K562 (cell line): ENCODE measurements around the gene ZNF740. TPM values are rescaled to one million over a fixed set of nuclear protein-coding genes. Genes with fewer than 3 reads are reported as not detected.
A peak's percentile ranks its signal among the peaks of the same experiment; 100 is the strongest.

Experiments used
- ATAC-seq: fragments of 200-7000 bp; cut with Tn5 transposase; 3 replicates; pipeline ENCODE4 v1.9.1; 2020; ENCODE audit warnings: moderate library complexity
- BruUV-seq: library from RNA; stranded (reverse); fragments of 400-500 nt; replicated peaks from 2 replicates; lab custom pipeline; 2021; lab: Mats Ljungman, UMichigan
- CTCF ChIA-PET: fragments of 300-600 bp; formaldehyde crosslinking; extraction: SDS; loops from one replicate; lab custom pipeline; 2021; ENCODE audit warnings: low intra/inter-chr PET ratio; lab: Yijun Ruan, JAX
- POLR2A ChIA-PET: fragments of 300-600, 350-650 bp; sonication (Branson Sonifier 250); formaldehyde crosslinking; extraction: SDS; loops from one replicate; lab custom pipeline; 2021; ENCODE audit warnings: antibody characterized with exemption, inconsistent platforms; lab: Yijun Ruan, JAX
- DNase-seq, 4 experiments: peaks; one replicate each; pipeline versions ENCODE4 v3.0.0 to v3.0.0-alpha.2; 2011 to 2018; ENCODE audit warnings: low spot score in 3 of 4, mixed read lengths in 3 of 4; ENCODE audit errors: extremely low read depth in 1 of 4
- FAIRE-seq: peaks from 2 replicates; lab custom pipeline; 2011; peaks lifted over from hg19 to GRCh38; lab: Jason Lieb, UNC
- H2AFZ ChIP-seq: 2 replicates; pipeline ENCODE4 v1.6.0; 2011; ENCODE audit warnings: low read depth, low read length, control low read depth, inconsistent platforms
- H3K27ac ChIP-seq: fragments of 200-600 bp; 3 replicates; pipeline ENCODE4 v1.8.0; 2011; ENCODE audit warnings: low read depth, mild to moderate bottlenecking, control low read depth, inconsistent platforms, low read length, moderate library complexity, mixed read lengths; ENCODE audit errors: extremely low read depth
- H3K27me3 ChIP-seq, 2 experiments: fragments of 300-600 bp in 1 of 2; 2 replicates in 1 of 2; 3 replicates in 1 of 2; pipeline versions ENCODE4 v1.6.0 to v1.8.0; 2011; ENCODE audit warnings: inconsistent platforms in 2 of 2, low read length in 2 of 2, mild to moderate bottlenecking in 1 of 2, mixed read lengths in 1 of 2, moderate library complexity in 1 of 2; ENCODE audit not compliant: control insufficient read depth in 2 of 2, insufficient read depth in 2 of 2
- H3K36me3 ChIP-seq: fragments of 300-600 bp; 3 replicates; pipeline ENCODE4 v1.8.0; 2011; ENCODE audit warnings: mild to moderate bottlenecking, low read length, inconsistent platforms; ENCODE audit not compliant: control insufficient read depth, insufficient read depth
- H3K4me1 ChIP-seq, 2 experiments: fragments of 200-600 bp in 1 of 2; replicated peaks in 1 of 2; 2 replicates in 1 of 2; 3 replicates in 1 of 2; pipeline versions ENCODE4 v1.5.1 to v1.8.0; 2011; ENCODE audit warnings: inconsistent platforms in 2 of 2, low read length in 2 of 2, mild to moderate bottlenecking in 1 of 2, mixed read lengths in 1 of 2, moderate library complexity in 1 of 2; ENCODE audit not compliant: control insufficient read depth in 2 of 2, insufficient read depth in 2 of 2
- H3K4me2 ChIP-seq: 2 replicates; pipeline ENCODE4 v1.6.1; 2011; ENCODE audit warnings: low read length, control low read depth, inconsistent platforms, mixed read lengths; ENCODE audit not compliant: insufficient read depth
- H3K4me3 ChIP-seq: fragments of 200-600 bp; sonication (generic), shearing (Covaris generic); 2 replicates; pipeline ENCODE4 v1.5.1; 2016; ENCODE audit warnings: control low read depth, inconsistent platforms
- H3K79me2 ChIP-seq: fragments of 200-600 bp; 3 replicates; pipeline ENCODE4 v1.8.0; 2011; ENCODE audit warnings: low read length, inconsistent platforms; ENCODE audit not compliant: control insufficient read depth, insufficient read depth
- H3K9ac ChIP-seq, 2 experiments: 2 replicates each; pipeline versions ENCODE4 v1.6.0 to v1.6.1; 2011; ENCODE audit warnings: low read depth in 2 of 2, low read length in 2 of 2, control low read depth in 1 of 2, inconsistent platforms in 1 of 2, mild to moderate bottlenecking in 1 of 2, mixed read lengths in 1 of 2; ENCODE audit not compliant: insufficient read depth in 1 of 2
- H3K9me1 ChIP-seq: one replicate; pipeline ENCODE4 v1.6.0; 2011; ENCODE audit warnings: inconsistent platforms, mild to moderate bottlenecking, low read length, moderate library complexity; ENCODE audit not compliant: control insufficient read depth, insufficient read depth
- H3K9me3 ChIP-seq: replicated peaks from 2 replicates; pipeline ENCODE4 v1.5.1; 2011; ENCODE audit warnings: low read depth, low read length, inconsistent platforms; ENCODE audit not compliant: control insufficient read depth, insufficient read depth
- H4K20me1 ChIP-seq: replicated peaks from 2 replicates; pipeline ENCODE4 v1.6.1; 2011; ENCODE audit warnings: low read length, inconsistent platforms, mixed read lengths; ENCODE audit not compliant: control insufficient read depth, insufficient read depth
- HNRNPLL ChIP-seq: fragments of 200-400 bp; formaldehyde crosslinking; IDR thresholded peaks from 2 replicates; pipeline ENCODE4 v1.6.1; 2017; ENCODE audit warnings: low read length, low read depth, mild to moderate bottlenecking; ENCODE audit not compliant: poor library complexity, severe bottlenecking
- RBM17 ChIP-seq: fragments of 200-400 bp; formaldehyde crosslinking; IDR thresholded peaks from 2 replicates; pipeline ENCODE4 v1.6.1; 2017; ENCODE audit warnings: low read depth, mild to moderate bottlenecking, low read length, borderline replicate concordance
- ZNF263 ChIP-seq: sonication (generic); formaldehyde crosslinking; IDR thresholded peaks from 2 replicates; pipeline ENCODE4 v1.8.0; 2022; ENCODE audit warnings: mild to moderate bottlenecking, missing genetic modification reagents, borderline replicate concordance
- WGBS: fragments of 100-300 bp; shearing (Covaris generic); methylation state at CpG from one replicate; pipeline ENCODE4 v1.1.6; 2016; ENCODE audit warnings: low coverage, mixed read lengths; ENCODE audit not compliant: insufficient coverage; ENCODE audit errors: missing lambda C conversion rate; 5-methylcytosine and 5-hydroxymethylcytosine counted together
- in situ Hi-C: fragments of 300-500 bp; cut with MboI; formaldehyde crosslinking; loops from 4 replicates; pipeline ENCODE4 v1.15.0; 2018; ENCODE audit warnings: inconsistent platforms, mixed read lengths
- intact Hi-C: fragments of 100-400 bp; cut with micrococcal nuclease; formaldehyde crosslinking; loops from 2 replicates; pipeline ENCODE4 v1.14.2; 2022
- polyA plus RNA-seq, 8 experiments: library from polyadenylated mRNA; depleted of rRNA in 4 of 8; stranded (reverse) in 5 of 8; unstranded in 3 of 8; fragments of >200 nt; fragmentation: Nextera tagmentation in 2 of 8; fragmentation: Illumina TruSeq in 1 of 8; extraction: Ambion mirVana in 2 of 8; extraction: Trizol in 1 of 8; gene quantifications; 2 replicates each; pipeline versions ENCODE4 v1.2.1 to v1.2.3, GENCODE V29; 2011 to 2014; ENCODE audit warnings: inconsistent platforms in 1 of 8, missing spikeins in 1 of 8
- total RNA-seq, 7 experiments: library from RNA; depleted of rRNA in 6 of 7; stranded (reverse); fragments of >200 nt in 6 of 7; fragmentation: Illumina TruSeq in 2 of 7; extraction: Trizol in 2 of 7; gene quantifications; 2 replicates each; pipeline versions ENCODE4 v1.2.1 to v1.2.3, GENCODE V29; 2011 to 2021; ENCODE audit warnings: low replicate concordance in 1 of 7
- TF ChIP-seq, protein P1 (sequence below), 2 experiments: fragments of 450-650 bp; IDR thresholded peaks; 2 replicates each; pipeline ENCODE4 v1.6.1; 2016

Gene ZNF740
- total and polyA plus RNA-seq, 9 of the 15 experiments (the other 6 are each of a cell fraction or from before 2014, with no cell fraction given): 0.57 to 46.4 (median 18.6) TPM

DNA sequence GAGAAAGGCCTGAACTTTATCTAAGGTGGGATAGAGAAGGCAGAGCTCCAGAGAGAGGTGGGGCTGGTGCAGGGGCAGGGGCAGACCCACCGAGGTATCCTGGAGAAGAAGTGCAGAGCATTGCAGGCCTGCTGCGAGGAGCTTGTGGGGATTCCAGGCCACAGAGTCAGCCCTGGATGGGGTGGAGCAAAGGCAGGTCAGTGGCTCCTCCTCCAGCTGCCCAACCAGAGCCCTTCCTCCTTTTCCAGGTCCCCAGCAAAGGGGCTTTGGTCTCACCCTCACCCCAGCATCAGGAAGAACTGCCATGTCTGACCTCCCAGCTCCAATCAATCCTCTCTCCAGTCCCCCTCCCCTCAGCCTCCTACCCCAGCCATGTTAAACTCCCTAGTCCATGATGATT, 19.8 kb upstream of the ZNF740 start:
- Histone ChIP-seq H3K4me3 (no peak overlapping the region), H3K4me2 (no peak overlapping the region), H4K20me1 (no peaks in the 10 kb centered on the region), H3K9me1 (no peaks in the 10 kb centered on the region), H3K4me1 (peaks cover 11 to 16% of the 10 kb centered on the region in 2 experiments; a peak in 4 of 5 replicates), H3K79me2 (no peaks in the 10 kb centered on the region), H3K9ac (peak overlapping the region in 1 of 2 experiments; percentile 60; a peak in 1 of 4 replicates), H3K9me3 (no peaks in the 10 kb centered on the region), H2AFZ (no peak overlapping the region), H3K36me3 (no peaks in the 10 kb centered on the region), H3K27me3 (no peaks in the 10 kb centered on the region), H3K27ac (no peak overlapping the region)
- ATAC-seq (no peak; the same call in 2 of the 3 replicates), FAIRE-seq (no peak), DNase-seq (no peak)
- no TSS peak for BruUV-seq
- intact Hi-C loops (no loop called here), in situ Hi-C loops (no loop called here)
- ChIA-PET CTCF (interaction anchor here (2.6 kb wide), 1 partner anchor 127 kb away, joined by 7 read pairs; no protein-coding TSS in a partner anchor), POLR2A (interaction anchor here (0.7 to 2.7 kb wide), 8 partner anchors 10 to 164 kb away, joined by 3 to 15 read pairs (median 4); partner anchors contain the start of genes CSAD, PFDN5 and ZNF740)
- 56% methylated on average over 2 of the region's 2 CpGs for WGBS
- TF ChIP-seq, protein P1, sequence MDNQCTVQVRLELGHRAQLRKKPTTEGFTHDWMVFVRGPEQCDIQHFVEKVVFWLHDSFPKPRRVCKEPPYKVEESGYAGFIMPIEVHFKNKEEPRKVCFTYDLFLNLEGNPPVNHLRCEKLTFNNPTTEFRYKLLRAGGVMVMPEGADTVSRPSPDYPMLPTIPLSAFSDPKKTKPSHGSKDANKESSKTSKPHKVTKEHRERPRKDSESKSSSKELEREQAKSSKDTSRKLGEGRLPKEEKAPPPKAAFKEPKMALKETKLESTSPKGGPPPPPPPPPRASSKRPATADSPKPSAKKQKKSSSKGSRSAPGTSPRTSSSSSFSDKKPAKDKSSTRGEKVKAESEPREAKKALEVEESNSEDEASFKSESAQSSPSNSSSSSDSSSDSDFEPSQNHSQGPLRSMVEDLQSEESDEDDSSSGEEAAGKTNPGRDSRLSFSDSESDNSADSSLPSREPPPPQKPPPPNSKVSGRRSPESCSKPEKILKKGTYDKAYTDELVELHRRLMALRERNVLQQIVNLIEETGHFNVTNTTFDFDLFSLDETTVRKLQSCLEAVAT (IDR thresholded peaks at IDR 0.05): no peak
- TF ChIP-seq ZNF263 (no peak), HNRNPLL (no peak), RBM17 (no peak)
